Ishikawa (cell line): ENCODE measurements around the gene KRTCAP2.

Source experiments
- CEBPB ChIP-seq: IDR thresholded peaks from 2 replicates; pipeline ENCODE4 v1.6.1; 2012
- CREB1 ChIP-seq: IDR thresholded peaks from 2 replicates; pipeline ENCODE4 v1.6.1; 2012; ENCODE audit warnings: low read depth
- EGR1 ChIP-seq: IDR thresholded peaks from 2 replicates; pipeline ENCODE4 v1.6.1; 2012
- EP300 ChIP-seq: IDR thresholded peaks from 2 replicates; pipeline ENCODE4 v1.6.1; 2012; ENCODE audit warnings: borderline replicate concordance
- FOXM1 ChIP-seq: IDR thresholded peaks from 2 replicates; pipeline ENCODE4 v1.6.1; 2012; ENCODE audit warnings: low read depth, borderline replicate concordance
- MAX ChIP-seq: IDR thresholded peaks from 2 replicates; pipeline ENCODE4 v1.6.1; 2012
- NFIC ChIP-seq: IDR thresholded peaks from 2 replicates; pipeline ENCODE4 v1.6.1; 2012
- RAD21 ChIP-seq: IDR thresholded peaks from 2 replicates; pipeline ENCODE4 v1.6.1; 2012; ENCODE audit warnings: low read depth
- REST ChIP-seq: IDR thresholded peaks from 2 replicates; pipeline ENCODE4 v1.6.1; 2012; ENCODE audit warnings: low read depth, mild to moderate bottlenecking
- TAF1 ChIP-seq: IDR thresholded peaks from 2 replicates; pipeline ENCODE4 v1.6.1; 2012; ENCODE audit warnings: low read depth, mild to moderate bottlenecking
- TCF12 ChIP-seq: IDR thresholded peaks from 2 replicates; pipeline ENCODE4 v1.6.1; 2012; ENCODE audit warnings: low read depth
- TEAD4 ChIP-seq: IDR thresholded peaks from 2 replicates; pipeline ENCODE4 v1.6.1; 2012
- USF1 ChIP-seq: IDR thresholded peaks from 2 replicates; pipeline ENCODE4 v1.6.1; 2012
- YY1 ChIP-seq: IDR thresholded peaks from 2 replicates; pipeline ENCODE4 v1.6.1; 2012; ENCODE audit warnings: low read depth
- ZBTB7A ChIP-seq: IDR thresholded peaks from 2 replicates; pipeline ENCODE4 v1.6.1; 2012; ENCODE audit warnings: low read depth

KRTCAP2 gene

GRCh38 chr1:155184351-155184811 lies 11.3 kb upstream of the KRTCAP2 start:
- TF ChIP-seq FOXM1 (no peak), REST (no peak)

- TF ChIP-seq MAX (no peak), EGR1 (no peak), USF1 (no peak), CEBPB (no peak), FOXM1 (no peak), TCF12 (no peak), TAF1 (no peak)
Observed at GRCh38 chr1:155183775-155184221, 10.7 kb upstream of the KRTCAP2 start.

GRCh38 chr1:155182052-155182550 lies 9.0 kb upstream of the KRTCAP2 start:
- TF ChIP-seq USF1 = no peak
- no peak for TF ChIP-seq MAX
- TF ChIP-seq REST = no peak
- TF ChIP-seq FOXM1 = no peak

GRCh38 chr1:155181371-155182051 lies 8.4 kb upstream of the KRTCAP2 start:
- TF ChIP-seq EP300 (no peak), REST (no peak), TCF12 (no peak), CREB1 (no peak), NFIC (no peak), MAX (no peak), TEAD4 (no peak), RAD21 (no peak), TAF1 (no peak), FOXM1 (no peak), USF1 (no peak), EGR1 (no peak), YY1 (no peak), CEBPB (no peak), ZBTB7A (no peak)
